ENCODE measurements around the gene KIF6.

Gene KIF6

GRCh38 chr6:39590871-39591393, 134.3 kb downstream of the KIF6 start:
- no peak for TF ChIP-seq CTCF (IDR thresholded peaks at IDR 0.05; ENCODE audit: low read depth, low read length)
- no peak overlapping the region for H3K4me3 ChIP-seq (replicated peaks in 1 of 2; ENCODE audit: low read depth in 2 of 2, low read length in 2 of 2)
- no peak for DNase-seq (ENCODE audit: low read depth in 2 of 2)

GRCh38 chr6:39587080-39587479, 138.1 kb downstream of the KIF6 start:
- no peak for TF ChIP-seq CTCF (IDR thresholded peaks at IDR 0.05; ENCODE audit: low read depth, low read length)
- H3K4me3 ChIP-seq (replicated peaks in 1 of 2; ENCODE audit: low read depth in 2 of 2, low read length in 2 of 2) = no peak overlapping the region
- no peak for DNase-seq (ENCODE audit: low read depth in 2 of 2)

GRCh38 chr6:39585641-39586040, 139.6 kb downstream of the KIF6 start:
- no peak for DNase-seq (ENCODE audit: low read depth in 2 of 2)
- TF ChIP-seq CTCF (IDR thresholded peaks at IDR 0.05; ENCODE audit: low read depth, low read length) = no peak
- H3K4me3 ChIP-seq (replicated peaks in 1 of 2; ENCODE audit: low read depth in 2 of 2, low read length in 2 of 2) = no peak overlapping the region

- DNase-seq (ENCODE audit: low read depth in 2 of 2) = no peak
- H3K4me3 ChIP-seq (replicated peaks in 1 of 2; ENCODE audit: low read depth in 2 of 2, low read length in 2 of 2) = no peak overlapping the region
- TF ChIP-seq CTCF (IDR thresholded peaks at IDR 0.05; ENCODE audit: low read depth, low read length) = no peak
These were observed 147.6 kb downstream of the KIF6 start for GRCh38 chr6:39577446-39578165.

- no peak for TF ChIP-seq CTCF (IDR thresholded peaks at IDR 0.05; ENCODE audit: low read depth, low read length)
- no peak overlapping the region for H3K4me3 ChIP-seq (replicated peaks in 1 of 2; ENCODE audit: low read depth in 2 of 2, low read length in 2 of 2)
These were observed 148.5 kb downstream of the KIF6 start for GRCh38 chr6:39576556-39577303.

GRCh38 chr6:39574991-39575390, 150.2 kb downstream of the KIF6 start:
- no peak for DNase-seq (ENCODE audit: low read depth in 2 of 2)
- no peak overlapping the region for H3K4me3 ChIP-seq (replicated peaks in 1 of 2; ENCODE audit: low read depth in 2 of 2, low read length in 2 of 2)
- no peak for TF ChIP-seq CTCF (IDR thresholded peaks at IDR 0.05; ENCODE audit: low read depth, low read length)

More at GRCh38 chr6:39576556-39577303, 148.5 kb downstream of the KIF6 start:
- DNase-seq (ENCODE audit: low read depth in 2 of 2) = no peak

Measured in cardiac fibroblast (primary cell).